Measurements from ENCODE around the gene RAPGEF4.

DNA sequence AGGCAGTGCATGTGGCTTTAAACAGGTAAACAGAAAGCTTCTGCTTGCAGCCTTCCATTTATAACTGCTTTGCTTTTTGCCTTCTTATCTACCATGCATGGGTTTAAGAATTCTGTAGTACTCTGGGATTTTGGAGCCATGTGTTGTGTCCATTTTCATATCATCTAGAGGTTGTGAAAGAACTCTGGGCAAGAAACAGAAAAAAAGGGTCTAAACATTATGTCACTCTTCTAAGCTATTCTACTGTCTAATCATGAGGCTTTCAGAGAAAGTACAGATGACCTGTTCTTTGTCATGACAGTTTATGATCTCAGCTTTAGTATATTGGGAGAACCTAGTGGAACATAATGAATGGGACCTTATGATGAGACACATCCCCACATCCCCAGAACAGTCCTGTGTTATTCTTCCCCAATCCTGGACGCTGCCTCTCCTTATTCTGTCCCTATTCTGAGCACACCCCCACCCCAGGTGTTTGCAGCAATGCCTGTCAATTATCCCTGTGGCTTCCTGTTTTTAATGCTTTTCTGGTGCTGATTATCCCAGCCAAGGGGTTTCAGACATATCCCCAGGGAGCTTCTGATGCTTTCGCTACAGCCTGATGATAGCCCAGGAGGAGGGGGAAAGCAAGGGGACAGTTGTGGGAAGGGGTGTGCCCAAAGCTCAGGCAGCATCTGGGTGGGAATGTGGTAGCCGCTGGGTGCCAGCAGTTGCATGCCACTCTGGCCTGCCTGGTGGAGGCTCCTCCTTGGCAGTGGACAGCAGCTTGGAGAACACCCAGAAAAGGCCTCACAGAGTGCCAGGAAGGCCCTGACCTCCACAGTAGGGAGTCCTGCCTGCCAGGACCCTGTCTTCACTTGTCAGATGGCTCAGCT, 170.5 kb downstream of the RAPGEF4 start:
- TF ChIP-seq, protein P1, sequence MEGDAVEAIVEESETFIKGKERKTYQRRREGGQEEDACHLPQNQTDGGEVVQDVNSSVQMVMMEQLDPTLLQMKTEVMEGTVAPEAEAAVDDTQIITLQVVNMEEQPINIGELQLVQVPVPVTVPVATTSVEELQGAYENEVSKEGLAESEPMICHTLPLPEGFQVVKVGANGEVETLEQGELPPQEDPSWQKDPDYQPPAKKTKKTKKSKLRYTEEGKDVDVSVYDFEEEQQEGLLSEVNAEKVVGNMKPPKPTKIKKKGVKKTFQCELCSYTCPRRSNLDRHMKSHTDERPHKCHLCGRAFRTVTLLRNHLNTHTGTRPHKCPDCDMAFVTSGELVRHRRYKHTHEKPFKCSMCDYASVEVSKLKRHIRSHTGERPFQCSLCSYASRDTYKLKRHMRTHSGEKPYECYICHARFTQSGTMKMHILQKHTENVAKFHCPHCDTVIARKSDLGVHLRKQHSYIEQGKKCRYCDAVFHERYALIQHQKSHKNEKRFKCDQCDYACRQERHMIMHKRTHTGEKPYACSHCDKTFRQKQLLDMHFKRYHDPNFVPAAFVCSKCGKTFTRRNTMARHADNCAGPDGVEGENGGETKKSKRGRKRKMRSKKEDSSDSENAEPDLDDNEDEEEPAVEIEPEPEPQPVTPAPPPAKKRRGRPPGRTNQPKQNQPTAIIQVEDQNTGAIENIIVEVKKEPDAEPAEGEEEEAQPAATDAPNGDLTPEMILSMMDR (IDR thresholded peaks at IDR 0.05 in 4 of 5, conservative IDR thresholded peaks at IDR 0.05 in 1 of 5) = no peak
- no peak for TF ChIP-seq POLR2A (IDR thresholded peaks at IDR 0.05)
